Ishikawa (cell line): ENCODE data around the gene RAB31.

ENCODE experiments used
- CEBPB ChIP-seq: IDR thresholded peaks from 2 replicates; pipeline ENCODE4 v1.6.1; 2012
- CREB1 ChIP-seq: IDR thresholded peaks from 2 replicates; pipeline ENCODE4 v1.6.1; 2012; ENCODE audit warnings: low read depth
- EGR1 ChIP-seq: IDR thresholded peaks from 2 replicates; pipeline ENCODE4 v1.6.1; 2012
- EP300 ChIP-seq: IDR thresholded peaks from 2 replicates; pipeline ENCODE4 v1.6.1; 2012; ENCODE audit warnings: borderline replicate concordance
- FOXM1 ChIP-seq: IDR thresholded peaks from 2 replicates; pipeline ENCODE4 v1.6.1; 2012; ENCODE audit warnings: low read depth, borderline replicate concordance
- MAX ChIP-seq: IDR thresholded peaks from 2 replicates; pipeline ENCODE4 v1.6.1; 2012
- NFIC ChIP-seq: IDR thresholded peaks from 2 replicates; pipeline ENCODE4 v1.6.1; 2012
- RAD21 ChIP-seq: IDR thresholded peaks from 2 replicates; pipeline ENCODE4 v1.6.1; 2012; ENCODE audit warnings: low read depth
- REST ChIP-seq: IDR thresholded peaks from 2 replicates; pipeline ENCODE4 v1.6.1; 2012; ENCODE audit warnings: low read depth, mild to moderate bottlenecking
- TAF1 ChIP-seq: IDR thresholded peaks from 2 replicates; pipeline ENCODE4 v1.6.1; 2012; ENCODE audit warnings: low read depth, mild to moderate bottlenecking
- TCF12 ChIP-seq: IDR thresholded peaks from 2 replicates; pipeline ENCODE4 v1.6.1; 2012; ENCODE audit warnings: low read depth
- TEAD4 ChIP-seq: IDR thresholded peaks from 2 replicates; pipeline ENCODE4 v1.6.1; 2012
- USF1 ChIP-seq: IDR thresholded peaks from 2 replicates; pipeline ENCODE4 v1.6.1; 2012
- YY1 ChIP-seq: IDR thresholded peaks from 2 replicates; pipeline ENCODE4 v1.6.1; 2012; ENCODE audit warnings: low read depth
- ZBTB7A ChIP-seq: IDR thresholded peaks from 2 replicates; pipeline ENCODE4 v1.6.1; 2012; ENCODE audit warnings: low read depth

RAB31 gene

GRCh38 chr18:9827211-9827792 is 119.2 kb downstream of the RAB31 start:
- TF ChIP-seq EGR1 (no peak), CEBPB (no peak), TAF1 (no peak), CREB1 (no peak), EP300 (no peak), REST (no peak), NFIC (no peak), YY1 (no peak), TEAD4 (no peak), RAD21 (no peak), MAX (no peak), USF1 (no peak)

- no peak for TF ChIP-seq REST
These were observed 119.8 kb downstream of the RAB31 start for GRCh38 chr18:9827793-9828505.

GRCh38 chr18:9828506-9829396 is 120.7 kb downstream of the RAB31 start:
- TF ChIP-seq REST (no peak), FOXM1 (no peak), CREB1 (no peak), YY1 (no peak), NFIC (no peak), ZBTB7A (no peak), EGR1 (no peak), USF1 (no peak), CEBPB (no peak), MAX (no peak), TCF12 (no peak), TEAD4 (no peak), TAF1 (no peak), EP300 (no peak), RAD21 (no peak)

GRCh38 chr18:9829397-9829712 is 121.3 kb downstream of the RAB31 start:
- no peak for TF ChIP-seq ZBTB7A
- no peak for TF ChIP-seq CEBPB
- no peak for TF ChIP-seq EGR1
